Heart left ventricle (tissue), 16 donors: ENCODE measurements around the gene ABTB2. TPM values are rescaled to one million over a fixed set of nuclear protein-coding genes. Genes with fewer than 3 reads are reported as not detected.
"Not testable (repeated sequence)": the region's sequence is repeated elsewhere in the genome, so short reads cannot be mapped to it uniquely, and the experiment has no call there.

ENCODE experiments used
- ATAC-seq, 4 donors: fragments of 200-7000 bp; cut with Tn5 transposase; one replicate each; pipeline ENCODE4 v1.9.1; 2020 to 2022; ENCODE audit warnings: moderate library complexity in 4 of 4, mild to moderate bottlenecking in 3 of 4, moderate number of reproducible peaks in 1 of 4
- DNase-seq, 5 donors: peaks; one replicate each; pipeline ENCODE4 v3.0.0-alpha.2; 2020
- H3K27ac ChIP-seq, 12 donors: fragments of 200-600 bp; sonication (generic) in 4 of 12; one replicate each; pipeline versions ENCODE4 v1.5.0 to v1.8.0; 2016 to 2022; ENCODE audit warnings: mild to moderate bottlenecking in 2 of 12
- H3K27me3 ChIP-seq, 9 donors: fragments of 200-600 bp; sonication (generic) in 2 of 9; one replicate each; pipeline versions ENCODE4 v1.5.1 to v1.8.0; 2016 to 2022; ENCODE audit warnings: mild to moderate bottlenecking in 3 of 9
- H3K36me3 ChIP-seq, 9 donors: fragments of 200-600 bp; sonication (generic) in 2 of 9; one replicate each; pipeline versions ENCODE4 v1.5.0 to v1.8.0; 2018 to 2022; ENCODE audit warnings: mild to moderate bottlenecking in 2 of 9
- H3K4me1 ChIP-seq, 12 donors: fragments of 200-600 bp; sonication (generic) in 4 of 12; one replicate each; pipeline versions ENCODE4 v1.5.0 to v1.8.0; 2016 to 2022; ENCODE audit warnings: mild to moderate bottlenecking in 3 of 12
- H3K4me3 ChIP-seq, 12 donors: fragments of 200-600 bp; sonication (generic) in 4 of 12; one replicate each; pipeline versions ENCODE4 v1.5.0 to v1.8.0; 2017 to 2022; ENCODE audit warnings: mild to moderate bottlenecking in 9 of 12, moderate library complexity in 4 of 12
- H3K9me3 ChIP-seq, 12 donors: fragments of 200-600 bp; sonication (generic) in 4 of 12; one replicate each; pipeline versions ENCODE4 v1.5.0 to v1.8.0; 2016 to 2022; ENCODE audit warnings: mild to moderate bottlenecking in 1 of 12
- POLR2A ChIP-seq, 2 donors: fragments of 450-650 bp; IDR thresholded peaks; one replicate each; pipeline ENCODE4 v1.6.1; 2017; ENCODE audit warnings: antibody characterized with exemption in 2 of 2, mild to moderate bottlenecking in 2 of 2, moderate library complexity in 2 of 2
- WGBS, 4 donors: extraction: QIAGEN DNeasy Blood & Tissue Kit in 2 of 4; methylation state at CpG; one replicate each; pipeline versions ENCODE4 v1.1.5 to v1.1.7; 2013 to 2018; 5-methylcytosine and 5-hydroxymethylcytosine counted together
- intact Hi-C, 10 donors: fragments of 100-400 bp; cut with DNase I; formaldehyde crosslinking; loops; one replicate each; pipeline versions ENCODE4 v1.11.1 to v1.14.2; 2022
- polyA plus RNA-seq, 2 donors: library from polyadenylated mRNA; stranded (reverse); fragments of 200-250 nt; gene quantifications; one replicate each; pipeline ENCODE4 v1.2.3, GENCODE V29; 2013
- total RNA-seq, 9 donors: library from RNA; depleted of rRNA in 2 of 9; stranded (reverse); fragments of >200 nt in 2 of 9; fragmentation: NEBNext Ultra II Directional in 3 of 9; extraction: Animal tissue kit (Norgen Biotek cat#: 25700) in 3 of 9; gene quantifications; one replicate each; pipeline versions ENCODE4 v1.1.0 to v1.2.4, GENCODE V29; 2016 to 2023
- TF ChIP-seq, protein P1 (sequence below), 12 donors: fragments of 200-600 bp; sonication (generic) in 4 of 12; IDR thresholded peaks; one replicate each; pipeline versions ENCODE4 v1.5.0 to v1.8.0; 2018 to 2022; ENCODE audit warnings: antibody characterized with exemption in 12 of 12, mild to moderate bottlenecking in 5 of 12
- donor health status: ischemic (EF 13 %, LVEDD 7.1; RV severe dilation, severe dysfunction).
- donor health status: healthy with polysubstance abuse.
- donor health status: DM: no; HTN: yes; CAD: no.
- donor health status: DM: no; HTN: no; CAD: no.
- donor health status: ischemic (EF 25% LVEDD 6.9; RV normal size, moderate dysfunction).
- donor health status: ischemic (EF 25% LVEDD 5.7; RV mildly dilated, moderate dysfunction).
- donor health status: healthy.
- donor health status: DM: yes; HTN: yes; CAD: no.
- donor health status: ischemic (EF 35%, LVEDD 5.7; RV mildly dilated, moderate dysfunction).
- donor health status: nonischemic (EF 11% LVEDD 7.7; RV severe dilation, severe dysfunction).
- donor health status: DM: yes; HTN: yes; CAD: no.
- donor health status: PGD.
- donor health status: ischemic (EF 29% LVEDD 5.4; RV normal size, mild dysfunction).
- donor health status: nonischemic (EF 23%, LVEDD 6.1; RV moderate dilation, normal function).

ABTB2 gene
- total and polyA plus RNA-seq, 11 donors = 3.3 to 27.1 (median 12.5) TPM

DNA sequence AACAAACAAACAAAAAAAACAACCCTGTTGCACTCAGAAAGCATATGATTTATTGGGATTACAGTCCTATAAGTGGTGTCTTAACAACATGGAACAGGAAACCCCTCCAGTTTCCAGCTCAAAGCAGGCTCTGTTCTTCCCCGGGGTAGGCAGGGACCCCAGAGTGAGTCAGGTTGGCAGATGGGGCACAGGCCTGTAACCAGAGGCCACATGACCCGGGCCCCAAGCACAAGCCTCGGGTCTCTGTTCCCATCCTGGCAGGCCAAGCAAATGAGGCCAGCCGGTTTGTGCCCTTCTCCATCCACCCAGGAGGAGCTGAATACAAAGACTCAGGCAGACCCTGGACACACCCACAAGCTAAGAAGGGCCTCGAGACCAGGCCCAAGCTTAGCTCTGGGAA lies 176.6 kb downstream of the ABTB2 start:
- WGBS, 4 donors = 60 to 82% (median 69%) methylated on average over 2 to 5 of the region's 5 CpGs
- TF ChIP-seq, protein P1, sequence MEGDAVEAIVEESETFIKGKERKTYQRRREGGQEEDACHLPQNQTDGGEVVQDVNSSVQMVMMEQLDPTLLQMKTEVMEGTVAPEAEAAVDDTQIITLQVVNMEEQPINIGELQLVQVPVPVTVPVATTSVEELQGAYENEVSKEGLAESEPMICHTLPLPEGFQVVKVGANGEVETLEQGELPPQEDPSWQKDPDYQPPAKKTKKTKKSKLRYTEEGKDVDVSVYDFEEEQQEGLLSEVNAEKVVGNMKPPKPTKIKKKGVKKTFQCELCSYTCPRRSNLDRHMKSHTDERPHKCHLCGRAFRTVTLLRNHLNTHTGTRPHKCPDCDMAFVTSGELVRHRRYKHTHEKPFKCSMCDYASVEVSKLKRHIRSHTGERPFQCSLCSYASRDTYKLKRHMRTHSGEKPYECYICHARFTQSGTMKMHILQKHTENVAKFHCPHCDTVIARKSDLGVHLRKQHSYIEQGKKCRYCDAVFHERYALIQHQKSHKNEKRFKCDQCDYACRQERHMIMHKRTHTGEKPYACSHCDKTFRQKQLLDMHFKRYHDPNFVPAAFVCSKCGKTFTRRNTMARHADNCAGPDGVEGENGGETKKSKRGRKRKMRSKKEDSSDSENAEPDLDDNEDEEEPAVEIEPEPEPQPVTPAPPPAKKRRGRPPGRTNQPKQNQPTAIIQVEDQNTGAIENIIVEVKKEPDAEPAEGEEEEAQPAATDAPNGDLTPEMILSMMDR (IDR thresholded peaks at IDR 0.05) = no peak
- no peak for TF ChIP-seq POLR2A (IDR thresholded peaks at IDR 0.05)
- no peaks in the 10 kb centered on the region for H3K27me3 ChIP-seq
- intact Hi-C loops = no loop called here
- H3K9me3 ChIP-seq = no peaks in the 10 kb centered on the region
- H3K27ac ChIP-seq = no peak overlapping the region
- ATAC-seq (no peak), DNase-seq (no peak)
- peaks cover 0 to 19% (median 4%) of the 10 kb centered on the region in 12 donors for H3K4me1 ChIP-seq
- H3K36me3 ChIP-seq = no peaks in the 10 kb centered on the region
- H3K4me3 ChIP-seq = no peak overlapping the region

DNA sequence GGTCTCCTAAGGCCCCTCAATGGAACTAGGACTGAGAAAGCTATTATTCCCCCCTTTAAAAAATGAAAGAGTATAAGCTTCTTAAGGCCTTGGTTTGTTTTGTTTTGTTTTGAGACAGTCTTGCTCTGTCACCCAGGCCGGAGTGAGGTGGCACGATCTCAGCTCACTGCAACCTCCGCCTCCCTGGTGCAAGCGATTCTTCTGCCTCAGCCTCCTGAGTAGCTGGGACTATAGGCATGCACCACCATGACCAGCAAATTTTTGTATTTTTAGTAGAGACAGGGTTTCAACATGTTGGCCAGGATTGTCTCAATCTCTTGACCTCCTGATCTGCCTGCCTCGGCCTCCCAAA lies 177.0 kb downstream of the ABTB2 start:
- H3K27me3 ChIP-seq, ATAC-seq, H3K27ac ChIP-seq, H3K9me3 ChIP-seq, DNase-seq, intact Hi-C loops, H3K4me3 ChIP-seq, H3K36me3 ChIP-seq: not testable (repeated sequence)
- peaks cover 0 to 15% (median under 1%) of the 10 kb centered on the region in 12 donors for H3K4me1 ChIP-seq
- 77 to 94% (median 85%) methylated on average over 5 of the region's 5 CpGs for WGBS, 4 donors

- Histone ChIP-seq H3K27ac (no peak overlapping the region), H3K27me3 (no peaks in the 10 kb centered on the region), H3K4me3 (no peak overlapping the region), H3K9me3 (no peaks in the 10 kb centered on the region), H3K4me1 (peaks cover 0 to 10% (median 0%) of the 10 kb centered on the region in 12 donors), H3K36me3 (no peaks in the 10 kb centered on the region)
- intact Hi-C loops = no loop called here
- DNase-seq (peak in 1 of 5 donors; percentile 10), ATAC-seq (no peak)
- TF ChIP-seq, protein P1 (IDR thresholded peaks at IDR 0.05) = no peak
- no peak for TF ChIP-seq POLR2A (IDR thresholded peaks at IDR 0.05)
- 78 to 83% (median 81%) methylated on average over 4 to 6 of the region's 6 CpGs for WGBS, 4 donors
These were observed 177.6 kb downstream of the ABTB2 start for GRCh38 chr11:34180040-34180813.

GRCh38 chr11:34179026-34179675 lies 178.7 kb downstream of the ABTB2 start:
- ATAC-seq = no peak
- intact Hi-C loops = loop anchor here in 5 of 10 donors (5.0 to 10.0 kb wide), 4 partner anchors 182 to 316 kb away; no protein-coding TSS in a partner anchor
- Histone ChIP-seq H3K4me1 (peaks cover 0 to 20% (median 8%) of the 10 kb centered on the region in 12 donors), H3K9me3 (no peaks in the 10 kb centered on the region), H3K27me3 (no peaks in the 10 kb centered on the region), H3K36me3 (no peaks in the 10 kb centered on the region), H3K4me3 (no peak overlapping the region), H3K27ac (no peak overlapping the region)
- WGBS, 4 donors = 86 to 93% (median 88%) methylated on average over 9 of the region's 9 CpGs
- peak in 1 of 5 donors; percentile 3 for DNase-seq
- TF ChIP-seq POLR2A (IDR thresholded peaks at IDR 0.05) = no peak
- TF ChIP-seq, protein P1 (IDR thresholded peaks at IDR 0.05) = no peak
